Smooth muscle cell (in vitro differentiated cells): Measurements from ENCODE around the gene NUDT8. TPM values are rescaled to one million over a fixed set of nuclear protein-coding genes. Genes with fewer than 3 reads are reported as not detected.

Experiments
- DNase-seq: peaks from one replicate; lab custom pipeline; 2025; ENCODE audit not compliant: unreplicated experiment; lab: John Stamatoyannopoulos, UW
- H2AFZ ChIP-seq: fragments of 200-600 bp; sonication (generic); 2 replicates; pipeline ENCODE4 v1.6.0; 2016; ENCODE audit warnings: antibody characterized with exemption, low read depth, mild to moderate bottlenecking
- H3F3A ChIP-seq: fragments of 200-600 bp; sonication (generic); 2 replicates; pipeline ENCODE4 v1.6.0; 2017; ENCODE audit warnings: antibody characterized with exemption, low read depth
- H3K27ac ChIP-seq: fragments of 200-600 bp; sonication (generic); 2 replicates; pipeline ENCODE4 v1.5.1; 2016; ENCODE audit warnings: low read depth, mild to moderate bottlenecking
- H3K27me3 ChIP-seq: fragments of 200-600 bp; sonication (generic); 2 replicates; pipeline ENCODE4 v1.6.1; 2016; ENCODE audit warnings: low read depth, mild to moderate bottlenecking
- H3K36me3 ChIP-seq: fragments of 200-600 bp; sonication (generic); 2 replicates; pipeline ENCODE4 v1.5.1; 2016; ENCODE audit warnings: low read depth
- H3K4me1 ChIP-seq: fragments of 200-600 bp; sonication (generic); 2 replicates; pipeline ENCODE4 v1.5.1; 2016; ENCODE audit warnings: low read depth
- H3K4me2 ChIP-seq: fragments of 200-600 bp; sonication (generic); 2 replicates; pipeline ENCODE4 v1.6.0; 2016; ENCODE audit warnings: mild to moderate bottlenecking
- H3K4me3 ChIP-seq: fragments of 200-600 bp; sonication (generic); 2 replicates; pipeline ENCODE4 v1.5.1; 2016; ENCODE audit warnings: mild to moderate bottlenecking
- H3K79me2 ChIP-seq: fragments of 200-600 bp; sonication (generic); 2 replicates; pipeline ENCODE4 v1.6.0; 2016; ENCODE audit warnings: low read depth, mild to moderate bottlenecking
- H3K9ac ChIP-seq: fragments of 200-600 bp; sonication (generic); 2 replicates; pipeline ENCODE4 v1.6.0; 2016; ENCODE audit warnings: low read depth
- H3K9me3 ChIP-seq: fragments of 200-600 bp; sonication (generic); replicated peaks from 2 replicates; pipeline ENCODE4 v1.5.1; 2016; ENCODE audit warnings: low read depth
- H4K20me1 ChIP-seq: fragments of 200-600 bp; sonication (generic); 2 replicates; pipeline ENCODE4 v1.6.0; 2016; ENCODE audit warnings: low read depth
- WGBS: methylation state at CpG from one replicate; pipeline ENCODE4 v1.1.7; 2016; ENCODE audit warnings: low lambda C conversion rate; 5-methylcytosine and 5-hydroxymethylcytosine counted together
- polyA plus RNA-seq: library from polyadenylated mRNA; unstranded; fragments of >200 nt; fragmentation: Nextera tagmentation; extraction: Ambion mirVana; gene quantifications from 2 replicates; pipeline ENCODE4 v1.2.1, GENCODE V29; 2016
- total RNA-seq: library from RNA; depleted of rRNA; stranded (reverse); fragments of >200 nt; gene quantifications from 2 replicates; pipeline ENCODE4 v1.2.3, GENCODE V29; 2014
- TF ChIP-seq, protein P1 (sequence below): fragments of 200-600 bp; sonication (generic); IDR thresholded peaks from 2 replicates; pipeline ENCODE4 v1.5.1; 2017; ENCODE audit warnings: borderline replicate concordance, mild to moderate bottlenecking, antibody characterized with exemption; ENCODE audit not compliant: insufficient read depth, poor library complexity, severe bottlenecking

The NUDT8 gene
- total and polyA plus RNA-seq, 2 experiments from 2014 or later: 0.67 to 15.6 TPM

DNA sequence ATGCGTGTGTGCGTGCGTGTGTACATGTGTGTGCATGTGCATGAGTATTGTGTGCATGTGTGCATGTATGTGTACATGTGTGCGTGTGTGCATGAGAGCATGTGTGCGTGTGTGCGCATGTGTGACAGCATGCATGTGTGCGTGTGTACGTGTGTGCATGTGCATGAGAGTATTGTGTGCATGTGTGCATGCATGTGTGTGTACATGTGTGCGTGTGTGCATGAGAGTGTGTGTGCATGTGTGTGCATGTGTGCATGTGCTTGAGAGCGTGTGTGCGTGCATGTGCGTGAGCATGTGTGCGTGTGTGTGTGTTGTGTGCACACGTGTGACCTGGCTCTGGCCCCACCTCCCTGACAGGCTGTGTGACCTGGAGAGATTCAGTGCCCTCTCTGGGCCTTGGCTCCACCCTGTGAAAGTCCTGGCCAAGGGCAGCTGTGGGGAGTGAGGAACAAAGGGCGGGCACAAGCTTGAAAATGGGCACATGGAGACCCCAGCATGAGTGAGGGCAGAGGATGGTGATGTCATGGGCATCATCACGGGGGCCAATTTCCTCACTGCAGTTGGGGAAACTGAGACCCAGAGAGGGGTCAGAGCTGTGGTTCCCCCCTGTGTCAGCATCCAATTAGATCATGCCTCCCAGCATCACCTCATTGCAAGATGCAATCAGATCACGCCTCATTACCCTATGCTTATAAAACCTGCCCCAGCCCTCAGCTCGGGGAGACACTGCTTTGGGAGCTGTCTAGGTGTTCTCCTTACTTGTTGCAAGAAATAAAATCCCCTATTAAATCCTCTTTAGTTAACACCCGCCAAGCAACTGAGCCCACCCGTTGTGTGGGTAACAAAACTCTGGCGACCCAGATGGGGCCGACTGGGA, 20.1 kb upstream of the NUDT8 start:
- Histone ChIP-seq H3K36me3 (no peaks in the 10 kb centered on the region), H3K4me3 (no peak overlapping the region), H3K9ac (no peak overlapping the region), H3K79me2 (no peaks in the 10 kb centered on the region), H3K27ac (no peak overlapping the region), H2AFZ (no peak overlapping the region), H4K20me1 (no peaks in the 10 kb centered on the region), H3K27me3 (no peaks in the 10 kb centered on the region), H3F3A (no peaks in the 10 kb centered on the region), H3K4me2 (no peak overlapping the region), H3K9me3 (no peaks in the 10 kb centered on the region), H3K4me1 (no peaks in the 10 kb centered on the region)
- no peak for DNase-seq
- TF ChIP-seq, protein P1, sequence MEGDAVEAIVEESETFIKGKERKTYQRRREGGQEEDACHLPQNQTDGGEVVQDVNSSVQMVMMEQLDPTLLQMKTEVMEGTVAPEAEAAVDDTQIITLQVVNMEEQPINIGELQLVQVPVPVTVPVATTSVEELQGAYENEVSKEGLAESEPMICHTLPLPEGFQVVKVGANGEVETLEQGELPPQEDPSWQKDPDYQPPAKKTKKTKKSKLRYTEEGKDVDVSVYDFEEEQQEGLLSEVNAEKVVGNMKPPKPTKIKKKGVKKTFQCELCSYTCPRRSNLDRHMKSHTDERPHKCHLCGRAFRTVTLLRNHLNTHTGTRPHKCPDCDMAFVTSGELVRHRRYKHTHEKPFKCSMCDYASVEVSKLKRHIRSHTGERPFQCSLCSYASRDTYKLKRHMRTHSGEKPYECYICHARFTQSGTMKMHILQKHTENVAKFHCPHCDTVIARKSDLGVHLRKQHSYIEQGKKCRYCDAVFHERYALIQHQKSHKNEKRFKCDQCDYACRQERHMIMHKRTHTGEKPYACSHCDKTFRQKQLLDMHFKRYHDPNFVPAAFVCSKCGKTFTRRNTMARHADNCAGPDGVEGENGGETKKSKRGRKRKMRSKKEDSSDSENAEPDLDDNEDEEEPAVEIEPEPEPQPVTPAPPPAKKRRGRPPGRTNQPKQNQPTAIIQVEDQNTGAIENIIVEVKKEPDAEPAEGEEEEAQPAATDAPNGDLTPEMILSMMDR: no peak
- 91% methylated on average over 21 of the region's 22 CpGs for WGBS

DNA sequence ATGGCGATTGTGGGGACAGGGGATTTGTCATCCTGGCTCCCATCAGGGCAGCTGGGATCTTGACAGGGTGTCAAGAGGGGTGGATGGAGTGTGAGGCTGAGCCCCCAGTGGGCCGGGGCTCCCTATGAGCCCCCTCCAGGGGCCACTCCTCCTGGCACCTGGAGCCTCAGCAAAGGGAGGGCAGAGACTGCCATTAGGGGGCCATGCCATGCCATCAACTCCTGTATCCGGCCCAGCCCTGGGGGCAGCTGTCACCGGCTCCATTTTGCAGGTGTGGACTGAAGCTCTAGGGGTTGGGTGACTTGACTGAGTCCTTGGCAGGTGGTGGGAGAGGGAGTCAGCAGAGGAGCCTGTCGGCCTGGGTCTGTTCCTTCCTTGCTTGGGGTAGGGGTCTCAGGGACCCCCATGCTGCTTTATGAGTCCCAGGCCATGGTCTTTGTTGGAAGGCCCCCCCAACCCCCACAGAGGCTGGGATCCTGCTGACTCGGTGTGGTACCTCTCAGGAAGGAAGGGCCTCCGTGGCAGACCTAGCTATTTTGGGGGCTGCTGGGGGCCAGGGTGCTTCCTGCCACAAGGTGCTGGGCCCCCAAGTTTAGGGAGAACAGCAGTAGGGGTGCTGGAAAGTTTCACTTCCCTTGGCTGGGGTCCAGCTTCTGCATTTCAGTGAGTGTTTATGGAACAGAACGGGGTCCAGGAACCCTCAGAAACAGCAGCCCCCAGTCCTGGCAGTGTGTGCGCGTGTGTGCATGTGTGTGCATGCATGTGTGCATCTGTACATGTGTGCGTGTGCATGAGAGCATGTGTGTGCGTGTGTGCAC, 19.3 kb upstream of the NUDT8 start:
- Histone ChIP-seq H3K4me2 (no peak overlapping the region), H2AFZ (no peak overlapping the region), H3K9ac (no peak overlapping the region), H3K4me3 (no peak overlapping the region), H3K9me3 (no peaks in the 10 kb centered on the region), H4K20me1 (no peaks in the 10 kb centered on the region), H3K36me3 (no peaks in the 10 kb centered on the region), H3K79me2 (no peaks in the 10 kb centered on the region), H3F3A (no peaks in the 10 kb centered on the region), H3K4me1 (no peaks in the 10 kb centered on the region), H3K27ac (no peak overlapping the region), H3K27me3 (no peaks in the 10 kb centered on the region)
- no peak for DNase-seq
- 91% methylated on average over 12 of the region's 12 CpGs for WGBS
- TF ChIP-seq, protein P1: no peak

DNA sequence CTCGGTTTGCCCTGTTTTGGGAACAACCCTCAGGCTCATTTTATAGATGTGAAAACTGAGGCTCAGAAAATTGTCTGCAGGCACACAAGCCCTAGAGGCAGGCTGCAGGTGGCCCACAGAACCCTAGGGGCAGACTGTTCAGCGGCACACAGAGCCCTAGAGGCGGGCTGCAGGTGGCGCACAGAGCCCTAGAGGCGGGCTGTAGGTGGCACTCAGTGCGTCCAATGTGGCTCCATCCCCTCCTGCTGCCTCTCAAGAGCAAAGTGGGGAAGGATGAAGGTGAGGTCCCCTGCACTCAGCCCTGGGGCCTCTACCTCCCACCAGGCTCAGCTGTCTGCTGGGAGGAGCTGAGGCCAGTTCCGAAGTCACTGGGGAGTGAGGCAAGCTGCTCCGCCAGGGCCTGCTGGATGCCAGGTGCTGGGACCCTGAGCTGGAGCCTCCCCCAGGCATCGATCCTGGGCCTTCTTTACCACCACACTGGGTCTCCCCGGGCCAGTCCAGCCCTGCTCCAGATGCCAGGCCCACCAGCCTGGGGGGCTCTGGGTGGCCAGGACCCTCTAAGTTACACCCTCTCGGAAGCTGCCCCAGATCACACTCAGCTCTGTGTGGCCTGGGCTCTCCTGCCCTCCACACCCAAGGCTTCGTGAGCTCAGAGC, 18.5 kb upstream of the NUDT8 start:
- no peaks in the 10 kb centered on the region for H3K9me3 ChIP-seq
- DNase-seq: no peak
- H3K36me3 ChIP-seq: no peaks in the 10 kb centered on the region
- H2AFZ ChIP-seq: no peak overlapping the region
- H3K9ac ChIP-seq: no peak overlapping the region
- H3K79me2 ChIP-seq: no peaks in the 10 kb centered on the region
- WGBS: 70% methylated on average over 12 of the region's 12 CpGs
- no peaks in the 10 kb centered on the region for H3K4me1 ChIP-seq
- no peak overlapping the region for H3K4me3 ChIP-seq
- no peak overlapping the region for H3K4me2 ChIP-seq
- H3K27ac ChIP-seq: no peak overlapping the region
- H3K27me3 ChIP-seq: no peaks in the 10 kb centered on the region
- no peaks in the 10 kb centered on the region for H3F3A ChIP-seq
- no peaks in the 10 kb centered on the region for H4K20me1 ChIP-seq
- TF ChIP-seq, protein P1: no peak
